ENCODE data around the gene SRD5A3.
A peak's percentile ranks its signal among the peaks of the same experiment; 100 is the strongest.

Gene SRD5A3

GRCh38 chr4:55396308-55397125 lies 50.5 kb downstream of the SRD5A3 start:
- Histone ChIP-seq H4K20me1 (ENCODE audit: insufficient read depth, low read length) (peaks cover 38% of the 10 kb centered on the region), H3K36me3 (replicated peaks; ENCODE audit: low read depth, low read length) (peaks cover 23% of the 10 kb centered on the region), H3K9me3 (ENCODE audit: insufficient read depth, low read length) (no peaks in the 10 kb centered on the region), H3K9ac (ENCODE audit: low read length) (peak overlapping the region; percentile 91), H3K27ac (ENCODE audit: low read length) (peak overlapping the region; percentile 62), H2AFZ (ENCODE audit: low read depth, low read length) (no peak overlapping the region), H3K27me3 (ENCODE audit: low read depth, low read length) (no peaks in the 10 kb centered on the region), H3K4me1 (ENCODE audit: low read length) (peaks cover 34% of the 10 kb centered on the region), H3K4me3 (ENCODE audit: low read length) (peak overlapping the region; percentile 93), H3K4me2 (ENCODE audit: low read length) (peak overlapping the region; percentile 89), H3K79me2 (ENCODE audit: low read length) (peaks cover 56% of the 10 kb centered on the region)
- TF ChIP-seq CTCF (IDR thresholded peaks at IDR 0.05; ENCODE audit: low read depth, low read length) (no peak), EZH2phosphoT487 (IDR thresholded peaks at IDR 0.05; ENCODE audit: low read depth) (no peak)

- no peak for TF ChIP-seq CTCF (IDR thresholded peaks at IDR 0.05; ENCODE audit: low read depth, low read length)
- peaks cover 34% of the 10 kb centered on the region for H3K4me1 ChIP-seq (ENCODE audit: low read length)
- H2AFZ ChIP-seq (ENCODE audit: low read depth, low read length): no peak overlapping the region
These were observed 51.0 kb downstream of the SRD5A3 start for GRCh38 chr4:55397126-55397436.

GRCh38 chr4:55397520-55398321 lies 51.7 kb downstream of the SRD5A3 start:
- H3K27me3 ChIP-seq (ENCODE audit: low read depth, low read length): no peaks in the 10 kb centered on the region
- peaks cover 65% of the 10 kb centered on the region for H3K79me2 ChIP-seq (ENCODE audit: low read length)

More at GRCh38 chr4:55397126-55397436, 51.0 kb downstream of the SRD5A3 start:
- Histone ChIP-seq H3K9me3 (ENCODE audit: insufficient read depth, low read length) (no peaks in the 10 kb centered on the region), H3K4me3 (ENCODE audit: low read length) (peak overlapping the region; percentile 93), H3K4me2 (ENCODE audit: low read length) (peak overlapping the region; percentile 89), H3K36me3 (replicated peaks; ENCODE audit: low read depth, low read length) (peaks cover 23% of the 10 kb centered on the region), H3K27ac (ENCODE audit: low read length) (peak overlapping the region; percentile 62), H4K20me1 (ENCODE audit: insufficient read depth, low read length) (peaks cover 40% of the 10 kb centered on the region), H3K79me2 (ENCODE audit: low read length) (peaks cover 61% of the 10 kb centered on the region), H3K27me3 (ENCODE audit: low read depth, low read length) (no peaks in the 10 kb centered on the region), H3K9ac (ENCODE audit: low read length) (peak overlapping the region; percentile 91)

More at GRCh38 chr4:55397520-55398321, 51.7 kb downstream of the SRD5A3 start:
- Histone ChIP-seq H3K4me1 (ENCODE audit: low read length) (peaks cover 34% of the 10 kb centered on the region), H4K20me1 (ENCODE audit: insufficient read depth, low read length) (peaks cover 40% of the 10 kb centered on the region), H3K36me3 (replicated peaks; ENCODE audit: low read depth, low read length) (peaks cover 23% of the 10 kb centered on the region), H3K9ac (ENCODE audit: low read length) (peak overlapping the region; percentile 91), H3K9me3 (ENCODE audit: insufficient read depth, low read length) (no peaks in the 10 kb centered on the region), H2AFZ (ENCODE audit: low read depth, low read length) (no peak overlapping the region), H3K4me2 (ENCODE audit: low read length) (peak overlapping the region; percentile 89), H3K27ac (ENCODE audit: low read length) (peak overlapping the region; percentile 62), H3K4me3 (ENCODE audit: low read length) (peak overlapping the region; percentile 93)
- no peak for TF ChIP-seq EZH2phosphoT487 (IDR thresholded peaks at IDR 0.05; ENCODE audit: low read depth)
- TF ChIP-seq CTCF (IDR thresholded peaks at IDR 0.05; ENCODE audit: low read depth, low read length): no peak
